ENCODE results near the gene SLC27A5. TPM values are rescaled to one million over a fixed set of nuclear protein-coding genes. Genes with fewer than 3 reads are reported as not detected.
A peak's percentile ranks its signal among the peaks of the same experiment; 100 is the strongest.
"Not testable (repeated sequence)": the region's sequence is repeated elsewhere in the genome, so short reads cannot be mapped to it uniquely, and the experiment has no call there.

SLC27A5 gene
- total RNA-seq, 1 donor from 2014 or later, result not detected

DNA sequence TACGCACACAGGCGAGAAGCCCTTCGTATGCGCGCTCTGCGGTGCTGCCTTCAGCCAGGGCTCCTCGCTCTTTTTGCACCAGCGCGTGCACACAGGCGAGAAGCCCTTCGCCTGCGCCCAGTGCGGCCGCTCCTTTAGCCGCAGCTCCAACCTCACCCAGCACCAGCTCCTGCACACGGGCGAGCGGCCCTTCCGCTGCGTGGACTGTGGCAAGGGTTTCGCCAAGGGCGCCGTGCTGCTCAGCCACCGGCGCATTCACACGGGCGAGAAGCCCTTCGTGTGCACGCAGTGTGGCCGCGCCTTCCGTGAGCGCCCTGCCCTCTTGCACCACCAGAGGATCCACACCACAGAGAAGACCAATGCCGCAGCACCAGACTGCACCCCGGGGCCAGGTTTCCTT is 55.7 kb downstream of the SLC27A5 start:
- no peak for DNase-seq (ENCODE audit: low spot score in 2 of 2)
- no peaks in the 10 kb centered on the region for H3K9me3 ChIP-seq
- H3K27ac ChIP-seq, result no peak overlapping the region
- no peak for TF ChIP-seq CTCF (IDR thresholded peaks at IDR 0.05)
- peaks cover 10 to 37% of the 10 kb centered on the region in 2 donors for H3K36me3 ChIP-seq
- no peaks in the 10 kb centered on the region for H3K4me1 ChIP-seq
- no peak overlapping the region for H3K4me3 ChIP-seq
- intact Hi-C loops (cut with DNase I), result no loop called here
- H3K27me3 ChIP-seq, result no peaks in the 10 kb centered on the region

GRCh38 chr19:58455306-58455705 is 56.5 kb downstream of the SLC27A5 start:
- Histone ChIP-seq H3K4me1 (no peaks in the 10 kb centered on the region), H3K27ac (no peak overlapping the region), H3K36me3 (peaks cover 10 to 37% of the 10 kb centered on the region in 2 donors), H3K4me3 (no peak overlapping the region), H3K27me3 (no peaks in the 10 kb centered on the region), H3K9me3 (no peaks in the 10 kb centered on the region)
- intact Hi-C loops (cut with DNase I), result no loop called here
- no peak for TF ChIP-seq CTCF (IDR thresholded peaks at IDR 0.05)
- DNase-seq (ENCODE audit: low spot score in 2 of 2), result no peak

DNA sequence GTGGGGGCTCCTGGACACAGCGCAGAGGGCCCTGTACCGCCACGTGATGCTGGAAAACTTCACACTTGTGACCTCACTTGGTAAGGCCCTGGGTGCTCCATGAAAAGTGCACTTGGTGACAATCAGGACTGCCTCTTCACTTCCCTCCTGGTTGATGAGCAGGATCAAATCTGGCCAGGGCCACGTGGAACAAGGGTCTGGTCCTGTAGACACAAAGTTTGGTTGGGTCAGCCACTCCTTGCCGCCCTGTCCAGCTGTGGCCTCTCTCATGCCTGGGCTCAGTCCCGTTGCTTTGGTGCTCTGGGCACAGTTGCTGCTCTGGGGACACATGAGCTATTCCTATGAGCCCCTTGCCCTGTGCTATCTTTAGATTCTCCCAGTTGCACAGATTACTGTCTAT is 58.0 kb downstream of the SLC27A5 start:
- Histone ChIP-seq H3K4me1 (no peaks in the 10 kb centered on the region), H3K27me3 (no peaks in the 10 kb centered on the region), H3K9me3 (no peaks in the 10 kb centered on the region), H3K27ac (no peak overlapping the region), H3K36me3 (peaks cover 10 to 37% of the 10 kb centered on the region in 2 donors), H3K4me3 (no peak overlapping the region)
- DNase-seq (ENCODE audit: low spot score in 2 of 2), result no peak
- intact Hi-C loops (cut with DNase I), result no loop called here
- no peak for TF ChIP-seq CTCF (IDR thresholded peaks at IDR 0.05)

DNA sequence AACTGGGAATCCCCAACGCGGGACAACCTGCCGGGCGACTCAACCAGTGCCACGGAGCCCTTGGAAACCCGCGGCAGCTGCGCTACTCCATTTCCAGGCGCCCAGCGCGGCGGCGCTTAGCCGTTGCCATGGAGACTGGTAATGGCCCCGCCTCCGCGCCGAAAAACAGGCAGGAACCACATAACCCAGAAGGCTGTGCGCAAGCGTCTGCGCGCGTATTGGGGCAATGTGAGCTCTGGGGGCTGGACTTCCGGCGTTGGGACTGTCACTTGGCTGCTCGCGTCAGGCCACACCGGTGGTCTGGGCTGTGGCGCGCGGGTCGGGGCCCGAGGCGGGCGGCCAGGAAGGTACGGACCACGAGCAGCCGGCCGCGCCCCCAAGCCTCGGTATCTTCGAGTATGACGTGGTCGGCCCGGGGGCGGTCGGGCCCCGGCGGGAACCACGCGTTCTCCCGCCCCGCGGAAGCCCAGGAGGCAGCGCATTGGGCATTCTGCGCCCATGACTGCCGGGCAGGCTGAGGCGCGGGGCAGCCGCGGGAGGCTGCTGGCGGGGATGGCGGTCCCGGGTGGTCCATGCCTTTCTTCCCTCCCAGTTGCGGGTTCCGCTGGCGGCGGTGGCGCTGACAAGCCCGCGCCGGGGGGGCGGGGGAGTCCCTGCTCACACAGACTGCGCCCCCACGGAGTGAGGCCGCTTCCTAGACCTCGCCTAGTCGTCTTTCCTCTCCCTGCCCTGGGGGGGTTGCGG is 60.3 kb downstream of the SLC27A5 start, which contains the start of gene ZNF324B:
ZNF324B (plus strand) TSS at position 265 of the 744 bp plus-strand sequence. CDS start 2,080 bp downstream, outside the sequence.
- Histone ChIP-seq H3K4me1 (no peaks in the 10 kb centered on the region), H3K27ac (peak within 1 kb of the TSS; percentile 35 to 54), H3K9me3 (no peaks in the 10 kb centered on the region), H3K36me3 (peaks cover 10 to 26% of the 10 kb centered on the region in 2 donors), H3K27me3 (no peaks in the 10 kb centered on the region), H3K4me3 (peak within 1 kb of the TSS; percentile 68 to 82)
- intact Hi-C loops (cut with DNase I), result loop anchor here (1.0 to 2.0 kb wide), 4 partner anchors 11 to 65 kb away; partner anchors contain the start of genes RPS5 and ZNF132
- DNase-seq (ENCODE audit: low spot score in 2 of 2), result peak; percentile 89 to 98
- TF ChIP-seq CTCF (IDR thresholded peaks at IDR 0.05), result no peak

GRCh38 chr19:58450856-58451357 is 60.9 kb downstream of the SLC27A5 start:
- no peak for DNase-seq (ENCODE audit: low spot score in 2 of 2)
- no peak overlapping the region for H3K27ac ChIP-seq
- intact Hi-C loops (cut with DNase I), result loop anchor here (1.0 to 2.0 kb wide), 4 partner anchors 11 to 64 kb away; partner anchors contain the start of genes RPS5 and ZNF132

GRCh38 chr19:58449980-58450379 is 61.8 kb downstream of the SLC27A5 start:
- H3K9me3 ChIP-seq; H3K4me3 ChIP-seq; H3K4me1 ChIP-seq; H3K27me3 ChIP-seq; DNase-seq (ENCODE audit: low spot score in 2 of 2); H3K27ac ChIP-seq: not testable (repeated sequence)
- intact Hi-C loops (cut with DNase I), result loop anchor here (2.0 kb wide), 1 partner anchor 63 kb away; the partner anchor contains the start of gene RPS5
- H3K36me3 ChIP-seq, result peaks cover 2 to 14% of the 10 kb centered on the region in 2 donors

More at GRCh38 chr19:58450856-58451357, 60.9 kb downstream of the SLC27A5 start:
- Histone ChIP-seq H3K4me1 (no peaks in the 10 kb centered on the region), H3K9me3 (no peaks in the 10 kb centered on the region), H3K36me3 (peaks cover 6 to 20% of the 10 kb centered on the region in 2 donors), H3K4me3 (peak overlapping the region; percentile 68 to 82), H3K27me3 (no peaks in the 10 kb centered on the region)
- no peak for TF ChIP-seq CTCF (IDR thresholded peaks at IDR 0.05)

DNA sequence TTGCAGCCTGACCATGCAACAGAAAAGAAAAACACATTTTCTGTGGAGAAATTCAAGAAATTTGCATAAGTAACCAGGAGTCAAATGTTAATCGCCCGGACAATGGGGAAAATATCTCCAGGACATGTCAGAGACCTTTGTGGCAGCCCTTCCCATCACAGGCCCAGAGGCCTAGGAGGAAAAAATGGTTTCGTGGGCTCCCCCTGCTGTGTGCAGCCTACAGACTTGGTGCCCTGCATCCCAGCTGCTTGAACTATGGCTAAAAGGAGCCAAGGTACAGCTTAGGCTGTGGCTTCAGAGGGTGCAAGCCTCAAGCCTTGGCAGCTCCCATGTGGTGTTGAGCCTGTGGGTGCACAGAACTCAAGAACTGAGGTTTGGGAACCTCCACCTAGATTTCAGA is 62.9 kb downstream of the SLC27A5 start:
- H3K9me3 ChIP-seq; DNase-seq (ENCODE audit: low spot score in 2 of 2); H3K4me1 ChIP-seq; H3K27ac ChIP-seq; H3K27me3 ChIP-seq; intact Hi-C loops (cut with DNase I); H3K36me3 ChIP-seq; H3K4me3 ChIP-seq: not testable (repeated sequence)
